WTC11 (cell line): ENCODE data around the gene ESRRG. TPM values are rescaled to one million over a fixed set of nuclear protein-coding genes. Genes with fewer than 3 reads are reported as not detected.

Source experiments
- AR ChIP-seq: fragments of 250-450 bp; sonication (Bioruptor Pico); IDR thresholded peaks from 2 replicates; pipeline ENCODE4 v1.9.0; 2021; ENCODE audit warnings: mild to moderate bottlenecking
- ATF6 ChIP-seq: sonication (generic); formaldehyde crosslinking; IDR thresholded peaks from 2 replicates; pipeline ENCODE4 v1.8.1; 2023; ENCODE audit warnings: mild to moderate bottlenecking, missing genetic modification reagents
- FOXP4 ChIP-seq: sonication (generic); formaldehyde crosslinking; IDR thresholded peaks from 2 replicates; pipeline ENCODE4 v1.8.0; 2022; ENCODE audit warnings: mild to moderate bottlenecking, missing genetic modification reagents
- IRF1 ChIP-seq: sonication (generic); formaldehyde crosslinking; IDR thresholded peaks from 2 replicates; pipeline ENCODE4 v1.8.0; 2023; ENCODE audit warnings: missing genetic modification reagents
- NR1H2 ChIP-seq: sonication (generic); formaldehyde crosslinking; IDR thresholded peaks from 2 replicates; pipeline ENCODE4 v1.9.0; 2021; ENCODE audit warnings: mild to moderate bottlenecking, moderate library complexity, missing genetic modification reagents
- NR2C2 ChIP-seq: sonication (generic); formaldehyde crosslinking; IDR thresholded peaks from 2 replicates; pipeline ENCODE4 v1.8.0; 2022; ENCODE audit warnings: mild to moderate bottlenecking, missing genetic modification reagents
- SMAD4 ChIP-seq: sonication (generic); formaldehyde crosslinking; IDR thresholded peaks from 2 replicates; pipeline ENCODE4 v1.8.0; 2022; ENCODE audit warnings: mild to moderate bottlenecking, missing genetic modification reagents
- TEAD4 ChIP-seq: sonication (generic); formaldehyde crosslinking; IDR thresholded peaks from 2 replicates; pipeline ENCODE4 v1.8.0; 2022; ENCODE audit warnings: mild to moderate bottlenecking, missing genetic modification reagents
- ZNF281 ChIP-seq: sonication (generic); formaldehyde crosslinking; IDR thresholded peaks from 2 replicates; pipeline ENCODE4 v1.8.0; 2023; ENCODE audit warnings: mild to moderate bottlenecking, missing genetic modification reagents
- ZNF425 ChIP-seq: fragments of 250-450 bp; sonication (Bioruptor Pico); conservative IDR thresholded peaks from 2 replicates; pipeline ENCODE4 v1.9.0; 2021; ENCODE audit warnings: mild to moderate bottlenecking
- ZNF532 ChIP-seq: fragments of 250-450 bp; sonication (Bioruptor Pico); IDR thresholded peaks from 2 replicates; pipeline ENCODE4 v1.9.0; 2021; ENCODE audit warnings: mild to moderate bottlenecking, borderline replicate concordance
- total RNA-seq: library from RNA; stranded (reverse); gene quantifications from 3 replicates; pipeline ENCODE4 v1.2.3, GENCODE V29; 2021

The ESRRG gene
- total RNA-seq, 1 experiment from 2014 or later: 2.3 TPM

- TF ChIP-seq ZNF281 (no peak), TEAD4 (CRISPR knock-in tag) (no peak), FOXP4 (CRISPR knock-in tag) (no peak), ATF6 (CRISPR knock-in tag) (no peak), NR2C2 (no peak), ZNF532 (CRISPR knock-in tag) (no peak), IRF1 (CRISPR knock-in tag) (no peak), ZNF425 (CRISPR knock-in tag) (no peak), AR (no peak), NR1H2 (CRISPR knock-in tag) (no peak), SMAD4 (CRISPR knock-in tag) (no peak)
Measured at GRCh38 chr1:216523449-216524190, 199.6 kb downstream of the ESRRG start (continued).
